Measurements from ENCODE around the gene RAPGEF1. TPM values are rescaled to one million over a fixed set of nuclear protein-coding genes. Genes with fewer than 3 reads are reported as not detected.
"Not testable (repeated sequence)": the region's sequence is repeated elsewhere in the genome, so short reads cannot be mapped to it uniquely, and the experiment has no call there.

Gene RAPGEF1
- total RNA-seq, 4 donors from 2014 or later: 37.5 to 89.0 (median 62.8) TPM

DNA sequence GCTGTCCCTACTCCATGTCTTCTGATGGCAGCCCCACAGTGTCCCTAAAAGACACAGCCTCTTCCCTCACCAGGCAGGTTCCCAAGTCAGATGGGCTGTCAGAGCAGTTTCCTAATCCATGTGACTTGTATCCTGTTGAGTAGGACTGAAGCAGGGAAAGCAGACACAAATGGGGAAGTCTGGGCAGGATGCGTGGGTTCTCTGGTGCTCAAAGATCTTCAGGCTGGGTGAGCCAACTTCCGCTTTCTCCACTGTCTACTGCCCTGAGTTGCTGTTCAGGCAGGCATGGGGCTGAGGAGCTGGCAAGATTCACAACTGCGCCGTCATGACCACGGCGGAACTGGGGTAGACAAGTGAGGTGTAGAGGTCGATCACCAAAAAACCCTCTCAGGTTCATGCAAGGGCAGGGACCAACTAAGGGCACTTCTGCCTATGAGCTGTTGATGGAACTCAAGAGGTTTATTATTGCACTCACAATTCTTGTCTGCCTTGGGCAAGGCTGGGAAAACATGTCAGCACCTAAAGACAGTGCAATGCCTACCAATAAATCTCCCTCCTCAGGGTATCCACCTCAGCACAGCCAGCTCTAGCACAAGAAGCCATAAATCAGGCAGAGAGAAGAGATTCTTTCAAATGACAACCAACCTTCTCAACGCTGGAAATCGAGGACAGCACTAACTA is 83.4 kb downstream of the RAPGEF1 start:
- TF ChIP-seq, protein P1, sequence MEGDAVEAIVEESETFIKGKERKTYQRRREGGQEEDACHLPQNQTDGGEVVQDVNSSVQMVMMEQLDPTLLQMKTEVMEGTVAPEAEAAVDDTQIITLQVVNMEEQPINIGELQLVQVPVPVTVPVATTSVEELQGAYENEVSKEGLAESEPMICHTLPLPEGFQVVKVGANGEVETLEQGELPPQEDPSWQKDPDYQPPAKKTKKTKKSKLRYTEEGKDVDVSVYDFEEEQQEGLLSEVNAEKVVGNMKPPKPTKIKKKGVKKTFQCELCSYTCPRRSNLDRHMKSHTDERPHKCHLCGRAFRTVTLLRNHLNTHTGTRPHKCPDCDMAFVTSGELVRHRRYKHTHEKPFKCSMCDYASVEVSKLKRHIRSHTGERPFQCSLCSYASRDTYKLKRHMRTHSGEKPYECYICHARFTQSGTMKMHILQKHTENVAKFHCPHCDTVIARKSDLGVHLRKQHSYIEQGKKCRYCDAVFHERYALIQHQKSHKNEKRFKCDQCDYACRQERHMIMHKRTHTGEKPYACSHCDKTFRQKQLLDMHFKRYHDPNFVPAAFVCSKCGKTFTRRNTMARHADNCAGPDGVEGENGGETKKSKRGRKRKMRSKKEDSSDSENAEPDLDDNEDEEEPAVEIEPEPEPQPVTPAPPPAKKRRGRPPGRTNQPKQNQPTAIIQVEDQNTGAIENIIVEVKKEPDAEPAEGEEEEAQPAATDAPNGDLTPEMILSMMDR (IDR thresholded peaks at IDR 0.05): no peak
- ATAC-seq (ENCODE audit: low FRiP score): no peak
- DNase-seq (ENCODE audit: low spot score): no peak

DNA sequence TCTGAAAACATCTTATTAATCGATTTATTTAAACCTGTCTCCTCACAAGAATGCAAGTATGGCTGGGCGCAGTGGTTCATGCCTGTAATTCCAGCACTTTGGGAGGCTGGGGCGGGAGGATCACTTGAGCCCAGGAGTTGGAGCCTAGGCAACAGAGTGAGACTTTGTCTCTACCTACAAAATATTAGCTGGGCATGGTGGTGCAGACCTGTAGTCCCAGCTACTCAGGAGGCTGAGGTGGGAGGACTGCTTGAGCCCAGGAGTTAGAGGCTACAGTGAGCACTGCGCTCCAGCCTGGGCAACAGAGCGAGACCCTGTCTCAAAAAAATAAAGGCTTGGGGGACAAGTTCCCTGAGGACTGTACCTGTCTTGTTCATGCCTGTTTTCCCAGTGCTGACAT is 85.5 kb downstream of the RAPGEF1 start:
- ATAC-seq (ENCODE audit: low FRiP score); DNase-seq (ENCODE audit: low spot score): not testable (repeated sequence)

DNA sequence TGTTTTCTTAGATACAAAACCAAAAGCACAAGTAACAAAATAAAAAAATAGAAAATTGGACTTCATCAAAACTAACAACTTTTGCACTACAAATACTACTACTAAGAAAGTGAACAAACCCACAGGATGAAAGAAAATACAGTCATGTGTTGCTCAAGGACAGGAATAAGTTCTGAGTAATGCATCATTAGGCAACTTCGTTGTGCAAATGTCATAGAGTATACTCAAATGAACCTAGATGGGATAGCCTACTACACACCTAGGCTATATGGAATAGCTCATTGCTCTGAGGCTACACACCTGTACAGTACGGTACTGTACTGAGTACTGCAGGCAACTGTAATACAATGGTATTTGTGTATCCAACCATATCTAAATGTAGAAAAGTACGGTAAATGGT is 88.3 kb downstream of the RAPGEF1 start:
- TF ChIP-seq, protein P1 (IDR thresholded peaks at IDR 0.05): no peak
- peak; percentile 46 for ATAC-seq (ENCODE audit: low FRiP score)
- no peak for DNase-seq (ENCODE audit: low spot score)

DNA sequence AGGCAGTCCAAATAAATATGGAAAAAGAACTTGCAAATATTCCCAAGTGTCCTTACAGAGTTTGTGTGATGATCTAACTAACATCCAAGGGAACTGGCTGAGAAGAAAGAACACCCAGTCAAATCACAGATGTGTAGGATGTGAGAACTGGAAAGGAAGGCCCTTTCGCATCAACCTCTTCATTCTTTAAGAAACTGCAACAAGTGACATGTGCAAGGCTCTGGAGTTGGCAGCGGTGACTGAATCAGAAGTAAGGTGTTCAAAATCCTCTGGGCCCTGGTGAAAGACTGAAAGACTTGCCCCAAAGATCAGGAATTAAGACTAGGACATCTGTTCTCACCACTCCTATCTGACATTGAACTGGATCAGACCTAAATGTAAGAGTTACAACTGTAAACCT is 88.7 kb downstream of the RAPGEF1 start:
- ATAC-seq (ENCODE audit: low FRiP score) (no peak), DNase-seq (ENCODE audit: low spot score) (no peak)
- TF ChIP-seq, protein P1 (IDR thresholded peaks at IDR 0.05): no peak

DNA sequence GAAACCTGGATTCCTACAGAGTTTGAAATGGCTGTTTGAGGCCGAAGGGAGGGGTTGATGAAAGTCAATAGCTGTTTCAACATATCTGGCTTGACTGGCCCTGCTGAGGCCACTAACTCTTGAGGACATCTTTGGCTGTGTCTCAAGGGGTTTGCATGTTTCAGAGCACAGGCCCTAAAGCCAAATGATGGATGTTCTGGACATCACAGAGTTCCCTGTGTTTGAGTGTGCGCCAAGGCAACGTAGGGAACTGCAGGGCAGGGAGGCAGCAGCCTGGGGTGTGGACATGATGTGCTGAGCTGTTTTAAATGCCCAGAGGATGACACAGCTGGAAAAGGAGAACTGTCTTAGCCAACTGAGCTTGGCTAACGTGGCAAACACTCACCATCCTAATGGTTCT is 89.6 kb downstream of the RAPGEF1 start:
- TF ChIP-seq, protein P1 (IDR thresholded peaks at IDR 0.05): no peak
- ATAC-seq (ENCODE audit: low FRiP score): peak; percentile 68

DNA sequence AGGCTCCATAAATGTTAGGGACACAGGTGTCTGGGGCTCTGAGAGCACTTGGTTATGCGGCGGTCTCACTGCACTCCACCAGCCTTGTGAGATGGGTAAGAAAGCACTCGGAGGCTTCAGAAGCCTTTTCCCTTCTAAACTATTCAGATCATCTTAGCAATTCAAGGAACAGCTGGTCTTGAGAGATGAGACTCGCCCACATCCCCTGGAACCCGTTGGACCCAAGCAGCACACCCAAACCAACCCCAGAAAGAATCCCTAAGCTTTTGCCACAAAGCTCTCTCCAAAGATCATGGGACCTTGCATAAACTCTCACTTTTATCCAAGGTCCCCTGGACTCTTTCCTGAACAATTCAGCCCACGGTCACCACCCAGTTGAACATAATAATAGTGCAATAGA is 90.2 kb downstream of the RAPGEF1 start:
- ATAC-seq (ENCODE audit: low FRiP score) (no peak), DNase-seq (ENCODE audit: low spot score) (no peak)

More for the DNA sequence above, 89.6 kb downstream of the RAPGEF1 start:
- DNase-seq (ENCODE audit: low spot score): no peak

DNA sequence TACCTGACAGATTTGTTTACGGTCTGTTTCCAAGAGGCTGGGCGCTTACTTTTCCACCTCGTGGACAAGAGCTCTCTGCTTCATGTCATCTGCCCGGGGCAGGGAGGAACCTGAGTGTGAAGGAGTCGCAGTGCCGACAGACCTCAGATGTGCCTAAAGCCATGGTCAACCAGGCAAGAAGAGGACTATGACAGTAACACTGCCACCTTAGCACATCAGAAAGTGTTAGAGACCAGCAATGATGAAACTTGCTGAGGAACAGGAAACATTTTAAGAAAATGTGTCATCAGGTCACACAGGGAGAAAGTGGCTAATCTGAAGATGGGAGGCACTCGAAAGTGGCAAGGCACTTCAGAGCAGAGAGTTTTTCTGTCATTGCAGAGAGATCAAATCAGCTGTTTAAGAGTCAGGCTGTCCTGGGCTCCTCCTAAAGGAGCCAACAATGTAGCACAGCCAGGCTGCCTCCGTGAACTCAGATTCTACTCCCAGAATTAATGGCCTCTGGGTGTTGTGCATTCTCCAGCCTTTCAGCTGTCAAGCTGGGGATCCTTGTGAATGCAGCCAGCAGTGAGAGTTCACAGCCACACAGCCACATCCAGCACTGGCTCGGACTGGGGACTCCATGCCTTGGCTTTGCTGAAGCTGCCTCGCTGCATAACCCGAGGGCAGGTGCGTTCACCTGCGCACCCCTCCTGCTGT is 94.6 kb downstream of the RAPGEF1 start:
- no peak for ATAC-seq (ENCODE audit: low FRiP score)
- TF ChIP-seq, protein P1 (IDR thresholded peaks at IDR 0.05): no peak
- DNase-seq (ENCODE audit: low spot score): no peak

More for the DNA sequence above, 90.2 kb downstream of the RAPGEF1 start:
- TF ChIP-seq, protein P1 (IDR thresholded peaks at IDR 0.05): no peak
